OCI-LY7 (cell line): ENCODE measurements around the gene SEZ6L. TPM values are rescaled to one million over a fixed set of nuclear protein-coding genes. Genes with fewer than 3 reads are reported as not detected.

Experiments used
- BruUV-seq: library from RNA; stranded (reverse); fragments of 400-500 nt; replicated peaks from 2 replicates; lab custom pipeline; 2021; lab: Mats Ljungman, UMichigan
- CTCF ChIA-PET: fragments of 300-600 bp; sonication (Branson Sonifier 250); formaldehyde crosslinking; loops from one replicate; lab custom pipeline; 2022; ENCODE audit warnings: antibody characterized with exemption; ENCODE audit not compliant: unreplicated experiment; lab: Charles Lee
- POLR2A ChIA-PET: fragments of 300-600 bp; sonication (Branson Sonifier 250); formaldehyde crosslinking; loops from one replicate; lab custom pipeline; 2022; ENCODE audit warnings: antibody characterized with exemption; lab: Charles Lee
- DNase-seq: peaks from one replicate; pipeline ENCODE4 v3.0.0-alpha.2; 2015; ENCODE audit warnings: low spot score
- H2AFZ ChIP-seq: fragments of 200-600 bp; sonication (generic), shearing (Covaris generic); 2 replicates; pipeline ENCODE4 v1.6.1; 2014; ENCODE audit warnings: mild to moderate bottlenecking, antibody characterized with exemption, low read length, moderate library complexity
- H3K27ac ChIP-seq: fragments of 200-600 bp; sonication (generic); 2 replicates; pipeline ENCODE4 v1.5.1; 2014; ENCODE audit warnings: mixed run types, low read depth, mild to moderate bottlenecking, moderate library complexity, low read length, inconsistent platforms; ENCODE audit not compliant: poor library complexity, severe bottlenecking
- H3K36me3 ChIP-seq: fragments of 200-600 bp; sonication (generic); 2 replicates; pipeline ENCODE4 v1.6.1; 2014; ENCODE audit warnings: mild to moderate bottlenecking, antibody characterized with exemption, low read length, moderate library complexity, mixed read lengths; ENCODE audit not compliant: insufficient read depth
- H3K4me1 ChIP-seq: fragments of 200-600 bp; sonication (generic); 2 replicates; pipeline ENCODE4 v1.5.1; 2014; ENCODE audit warnings: mild to moderate bottlenecking, low read length; ENCODE audit not compliant: insufficient read depth, poor library complexity, severe bottlenecking
- H3K4me2 ChIP-seq: fragments of 200-600 bp; sonication (generic); 2 replicates; pipeline ENCODE4 v1.6.1; 2014; ENCODE audit warnings: mild to moderate bottlenecking, low read length
- H3K4me3 ChIP-seq: fragments of 200-600 bp; sonication (generic); 2 replicates; pipeline ENCODE4 v1.5.1; 2014; ENCODE audit warnings: mild to moderate bottlenecking, low read depth, low read length; ENCODE audit not compliant: poor library complexity, severe bottlenecking
- H3K79me2 ChIP-seq: fragments of 200-600 bp; sonication (generic); 2 replicates; pipeline ENCODE4 v1.6.1; 2016; ENCODE audit warnings: low read depth, mild to moderate bottlenecking, low read length, moderate library complexity, mixed read lengths; ENCODE audit not compliant: insufficient read depth
- H3K9me2 ChIP-seq: fragments of 200-600 bp; sonication (generic); 2 replicates; pipeline ENCODE4 v1.6.1; 2016; ENCODE audit warnings: mild to moderate bottlenecking, low read length, mixed read lengths; ENCODE audit not compliant: insufficient read depth
- H3K9me3 ChIP-seq: fragments of 200-600 bp; sonication (generic); 2 replicates; pipeline ENCODE4 v1.6.1; 2014; ENCODE audit warnings: mild to moderate bottlenecking, mixed run types, low read length, mixed read lengths
- H4K20me1 ChIP-seq: fragments of 200-600 bp; sonication (generic); 2 replicates; pipeline ENCODE4 v1.6.1; 2014; ENCODE audit warnings: mild to moderate bottlenecking, antibody characterized with exemption, low read length, moderate library complexity, mixed read lengths; ENCODE audit not compliant: insufficient read depth
- EZH2phosphoT487 ChIP-seq: fragments of 200-600 bp; sonication (generic); IDR thresholded peaks from 2 replicates; pipeline ENCODE4 v1.6.1; 2018; ENCODE audit warnings: low read depth, borderline replicate concordance, mild to moderate bottlenecking, mixed run types, antibody characterized with exemption, low read length, moderate library complexity, mixed read lengths
- intact Hi-C: fragments of 100-400 bp; cut with micrococcal nuclease; formaldehyde crosslinking; loops from one replicate; pipeline ENCODE4 v1.10.0; 2022; ENCODE audit not compliant: unreplicated experiment
- total RNA-seq, 2 experiments: library from RNA; depleted of rRNA in 1 of 2; stranded (reverse); fragments of >200 nt in 1 of 2; shearing (Covaris generic) in 1 of 2; gene quantifications; 2 replicates each; pipeline ENCODE4 v1.2.3, GENCODE V29; 2014 to 2022
- TF ChIP-seq, protein P1 (sequence below): fragments of 200-600 bp; sonication (generic); conservative IDR thresholded peaks from 2 replicates; pipeline ENCODE4 v1.5.1; 2014; ENCODE audit warnings: mild to moderate bottlenecking, antibody characterized with exemption, low read length, moderate library complexity, mixed read lengths

Gene SEZ6L
- total RNA-seq, 2 experiments from 2014 or later, result not detected

DNA sequence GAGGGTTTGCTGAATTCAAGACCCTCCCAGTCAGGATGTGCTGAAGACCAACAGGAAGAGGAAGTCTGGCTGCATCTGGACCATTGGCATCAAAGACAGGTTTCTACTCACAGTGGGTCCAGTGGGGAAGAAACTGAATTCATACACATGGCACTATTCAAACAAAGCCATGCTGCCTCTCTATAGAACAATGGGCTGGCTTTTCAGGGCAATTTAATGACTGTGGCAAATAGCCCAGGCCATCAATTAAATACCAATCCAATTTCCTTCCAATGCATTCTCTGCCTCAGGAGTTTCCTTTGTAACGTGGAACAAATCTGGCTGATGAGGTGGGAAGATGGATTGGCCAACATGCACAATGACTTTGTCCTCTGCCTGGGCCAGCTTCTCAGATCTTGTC, 98.6 kb downstream of the SEZ6L start:
- ChIA-PET POLR2A (no interaction called here), CTCF (no interaction called here)
- Histone ChIP-seq H3K36me3 (no peaks in the 10 kb centered on the region), H3K9me2 (no peaks in the 10 kb centered on the region), H3K4me2 (no peak overlapping the region), H4K20me1 (no peaks in the 10 kb centered on the region), H3K4me1 (no peaks in the 10 kb centered on the region), H3K9me3 (no peaks in the 10 kb centered on the region), H2AFZ (no peak overlapping the region), H3K79me2 (no peaks in the 10 kb centered on the region), H3K4me3 (no peak overlapping the region), H3K27ac (no peak overlapping the region)
- no TSS peak for BruUV-seq
- no peak for DNase-seq
- TF ChIP-seq, protein P1, sequence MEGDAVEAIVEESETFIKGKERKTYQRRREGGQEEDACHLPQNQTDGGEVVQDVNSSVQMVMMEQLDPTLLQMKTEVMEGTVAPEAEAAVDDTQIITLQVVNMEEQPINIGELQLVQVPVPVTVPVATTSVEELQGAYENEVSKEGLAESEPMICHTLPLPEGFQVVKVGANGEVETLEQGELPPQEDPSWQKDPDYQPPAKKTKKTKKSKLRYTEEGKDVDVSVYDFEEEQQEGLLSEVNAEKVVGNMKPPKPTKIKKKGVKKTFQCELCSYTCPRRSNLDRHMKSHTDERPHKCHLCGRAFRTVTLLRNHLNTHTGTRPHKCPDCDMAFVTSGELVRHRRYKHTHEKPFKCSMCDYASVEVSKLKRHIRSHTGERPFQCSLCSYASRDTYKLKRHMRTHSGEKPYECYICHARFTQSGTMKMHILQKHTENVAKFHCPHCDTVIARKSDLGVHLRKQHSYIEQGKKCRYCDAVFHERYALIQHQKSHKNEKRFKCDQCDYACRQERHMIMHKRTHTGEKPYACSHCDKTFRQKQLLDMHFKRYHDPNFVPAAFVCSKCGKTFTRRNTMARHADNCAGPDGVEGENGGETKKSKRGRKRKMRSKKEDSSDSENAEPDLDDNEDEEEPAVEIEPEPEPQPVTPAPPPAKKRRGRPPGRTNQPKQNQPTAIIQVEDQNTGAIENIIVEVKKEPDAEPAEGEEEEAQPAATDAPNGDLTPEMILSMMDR, result no peak
- TF ChIP-seq EZH2phosphoT487, result no peak
- intact Hi-C loops, result no loop called here

DNA sequence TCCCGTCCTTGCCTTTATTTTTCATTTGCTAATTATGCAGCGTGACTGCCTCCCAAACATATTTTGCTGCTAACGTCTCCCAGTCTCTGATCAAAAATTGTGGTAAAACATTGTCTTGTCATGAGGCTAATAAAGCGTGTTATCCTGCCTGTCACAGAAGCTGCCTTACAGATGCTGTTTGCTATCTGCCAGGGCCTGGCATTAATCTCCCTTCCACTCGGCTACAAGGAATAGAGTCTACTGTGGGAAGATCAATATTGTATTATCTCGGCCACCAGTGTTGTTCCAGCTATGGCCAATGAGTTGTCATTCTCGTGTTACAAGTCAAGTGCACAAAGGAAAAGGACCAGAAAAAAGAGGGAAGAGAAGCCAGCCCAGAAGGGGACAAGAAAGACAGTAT, 100.3 kb downstream of the SEZ6L start:
- no peaks in the 10 kb centered on the region for H3K36me3 ChIP-seq
- H3K9me3 ChIP-seq, result no peaks in the 10 kb centered on the region
- no peak overlapping the region for H3K4me2 ChIP-seq
- no peak overlapping the region for H3K4me3 ChIP-seq
- no peaks in the 10 kb centered on the region for H3K79me2 ChIP-seq
- no peak for TF ChIP-seq EZH2phosphoT487
- no peaks in the 10 kb centered on the region for H3K9me2 ChIP-seq
- ChIA-PET POLR2A (no interaction called here), CTCF (no interaction called here)
- no peak overlapping the region for H3K27ac ChIP-seq
- no peaks in the 10 kb centered on the region for H3K4me1 ChIP-seq
- no peak overlapping the region for H2AFZ ChIP-seq
- intact Hi-C loops, result no loop called here
- no peaks in the 10 kb centered on the region for H4K20me1 ChIP-seq
- no peak for DNase-seq
- BruUV-seq, result no TSS peak

DNA sequence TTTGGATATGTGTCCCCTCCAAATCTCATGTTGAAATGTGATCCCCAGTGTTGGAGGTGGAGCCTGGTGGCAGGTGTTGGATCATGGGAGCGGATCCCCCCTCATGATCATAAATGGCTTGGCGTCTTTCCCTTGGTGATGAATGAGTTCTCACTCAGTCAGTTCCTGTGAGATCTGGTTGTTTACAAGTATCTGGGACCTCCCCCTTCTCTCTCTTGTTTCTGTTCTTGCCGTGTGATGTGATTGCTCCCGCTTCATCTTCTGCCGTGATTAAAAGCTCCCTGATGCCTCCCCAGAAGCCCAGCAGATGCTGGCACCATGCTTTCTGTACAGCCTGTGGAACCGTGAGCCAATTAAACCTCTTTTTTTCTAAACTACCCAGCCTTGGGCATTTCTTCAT, 102.2 kb downstream of the SEZ6L start:
- POLR2A ChIA-PET, result interaction anchor here (0.6 kb wide), 1 partner anchor 36 kb away, joined by 3 read pairs; no protein-coding TSS in a partner anchor
- no peak for TF ChIP-seq EZH2phosphoT487
- TF ChIP-seq, protein P1, result no peak
- CTCF ChIA-PET, result no interaction called here
- Histone ChIP-seq H3K27ac (no peak overlapping the region), H3K4me1 (no peaks in the 10 kb centered on the region), H3K9me3 (no peaks in the 10 kb centered on the region), H3K9me2 (no peaks in the 10 kb centered on the region), H3K79me2 (no peaks in the 10 kb centered on the region), H3K4me2 (no peak overlapping the region), H4K20me1 (no peaks in the 10 kb centered on the region), H2AFZ (no peak overlapping the region), H3K4me3 (no peak overlapping the region), H3K36me3 (no peaks in the 10 kb centered on the region)
- no TSS peak for BruUV-seq
- DNase-seq, result no peak
- intact Hi-C loops, result no loop called here
